K562 (cell line): ENCODE measurements around the gene TTBK2. TPM values are rescaled to one million over a fixed set of nuclear protein-coding genes. Genes with fewer than 3 reads are reported as not detected.

Source experiments
- ATAC-seq: fragments of 200-7000 bp; cut with Tn5 transposase; 3 replicates; pipeline ENCODE4 v1.9.1; 2020; ENCODE audit warnings: moderate library complexity
- BruUV-seq: library from RNA; stranded (reverse); fragments of 400-500 nt; replicated peaks from 2 replicates; lab custom pipeline; 2021; lab: Mats Ljungman, UMichigan
- CTCF ChIA-PET: fragments of 300-600 bp; formaldehyde crosslinking; extraction: SDS; loops from one replicate; lab custom pipeline; 2021; ENCODE audit warnings: low intra/inter-chr PET ratio; lab: Yijun Ruan, JAX
- POLR2A ChIA-PET: fragments of 300-600, 350-650 bp; sonication (Branson Sonifier 250); formaldehyde crosslinking; extraction: SDS; loops from one replicate; lab custom pipeline; 2021; ENCODE audit warnings: antibody characterized with exemption, inconsistent platforms; lab: Yijun Ruan, JAX
- DNase-seq, 4 experiments: peaks; one replicate each; pipeline versions ENCODE4 v3.0.0 to v3.0.0-alpha.2; 2011 to 2018; ENCODE audit warnings: low spot score in 3 of 4, mixed read lengths in 3 of 4; ENCODE audit errors: extremely low read depth in 1 of 4
- FAIRE-seq: peaks from 2 replicates; lab custom pipeline; 2011; peaks lifted over from hg19 to GRCh38; lab: Jason Lieb, UNC
- H2AFZ ChIP-seq: 2 replicates; pipeline ENCODE4 v1.6.0; 2011; ENCODE audit warnings: low read depth, low read length, control low read depth, inconsistent platforms
- H3K27ac ChIP-seq: fragments of 200-600 bp; 3 replicates; pipeline ENCODE4 v1.8.0; 2011; ENCODE audit warnings: low read depth, mild to moderate bottlenecking, control low read depth, inconsistent platforms, low read length, moderate library complexity, mixed read lengths; ENCODE audit errors: extremely low read depth
- H3K27me3 ChIP-seq, 2 experiments: fragments of 300-600 bp in 1 of 2; 2 replicates in 1 of 2; 3 replicates in 1 of 2; pipeline versions ENCODE4 v1.6.0 to v1.8.0; 2011; ENCODE audit warnings: inconsistent platforms in 2 of 2, low read length in 2 of 2, mild to moderate bottlenecking in 1 of 2, mixed read lengths in 1 of 2, moderate library complexity in 1 of 2; ENCODE audit not compliant: control insufficient read depth in 2 of 2, insufficient read depth in 2 of 2
- H3K36me3 ChIP-seq: fragments of 300-600 bp; 3 replicates; pipeline ENCODE4 v1.8.0; 2011; ENCODE audit warnings: mild to moderate bottlenecking, low read length, inconsistent platforms; ENCODE audit not compliant: control insufficient read depth, insufficient read depth
- H3K4me1 ChIP-seq, 2 experiments: fragments of 200-600 bp in 1 of 2; replicated peaks in 1 of 2; 2 replicates in 1 of 2; 3 replicates in 1 of 2; pipeline versions ENCODE4 v1.5.1 to v1.8.0; 2011; ENCODE audit warnings: inconsistent platforms in 2 of 2, low read length in 2 of 2, mild to moderate bottlenecking in 1 of 2, mixed read lengths in 1 of 2, moderate library complexity in 1 of 2; ENCODE audit not compliant: control insufficient read depth in 2 of 2, insufficient read depth in 2 of 2
- H3K4me2 ChIP-seq: 2 replicates; pipeline ENCODE4 v1.6.1; 2011; ENCODE audit warnings: low read length, control low read depth, inconsistent platforms, mixed read lengths; ENCODE audit not compliant: insufficient read depth
- H3K4me3 ChIP-seq: fragments of 200-600 bp; sonication (generic), shearing (Covaris generic); 2 replicates; pipeline ENCODE4 v1.5.1; 2016; ENCODE audit warnings: control low read depth, inconsistent platforms
- H3K79me2 ChIP-seq: fragments of 200-600 bp; 3 replicates; pipeline ENCODE4 v1.8.0; 2011; ENCODE audit warnings: low read length, inconsistent platforms; ENCODE audit not compliant: control insufficient read depth, insufficient read depth
- H3K9ac ChIP-seq, 2 experiments: 2 replicates each; pipeline versions ENCODE4 v1.6.0 to v1.6.1; 2011; ENCODE audit warnings: low read depth in 2 of 2, low read length in 2 of 2, control low read depth in 1 of 2, inconsistent platforms in 1 of 2, mild to moderate bottlenecking in 1 of 2, mixed read lengths in 1 of 2; ENCODE audit not compliant: insufficient read depth in 1 of 2
- H3K9me1 ChIP-seq: one replicate; pipeline ENCODE4 v1.6.0; 2011; ENCODE audit warnings: inconsistent platforms, mild to moderate bottlenecking, low read length, moderate library complexity; ENCODE audit not compliant: control insufficient read depth, insufficient read depth
- H3K9me3 ChIP-seq: replicated peaks from 2 replicates; pipeline ENCODE4 v1.5.1; 2011; ENCODE audit warnings: low read depth, low read length, inconsistent platforms; ENCODE audit not compliant: control insufficient read depth, insufficient read depth
- H4K20me1 ChIP-seq: replicated peaks from 2 replicates; pipeline ENCODE4 v1.6.1; 2011; ENCODE audit warnings: low read length, inconsistent platforms, mixed read lengths; ENCODE audit not compliant: control insufficient read depth, insufficient read depth
- BCOR ChIP-seq: fragments of 450-650 bp; IDR thresholded peaks from 2 replicates; pipeline ENCODE4 v1.6.1; 2016
- C11orf30 ChIP-seq: fragments of 450-650 bp; IDR thresholded peaks from 2 replicates; pipeline ENCODE4 v1.6.1; 2016; ENCODE audit warnings: low read depth, mild to moderate bottlenecking
- MAFF ChIP-seq: IDR thresholded peaks from 2 replicates; pipeline ENCODE4 v1.6.1; 2012; ENCODE audit warnings: low read length, improper control_type of control experiment
- MAFG ChIP-seq: fragments of 450-650 bp; conservative IDR thresholded peaks from 2 replicates; pipeline ENCODE4 v1.6.1; 2016; ENCODE audit warnings: missing genetic modification characterization, missing compliant biosample characterization
- MECOM ChIP-seq: fragments of 250-450 bp; sonication (Bioruptor Pico); IDR thresholded peaks from 2 replicates; pipeline ENCODE4 v1.8.0; 2022; ENCODE audit warnings: inconsistent platforms
- MIER1 ChIP-seq: fragments of 450-650 bp; IDR thresholded peaks from 2 replicates; pipeline ENCODE4 v1.6.1; 2016; ENCODE audit warnings: antibody characterized with exemption, mild to moderate bottlenecking, low read depth
- MTA1 ChIP-seq: fragments of 450-650 bp; IDR thresholded peaks from 2 replicates; pipeline ENCODE4 v1.6.1; 2017; ENCODE audit warnings: borderline replicate concordance
- POLR2AphosphoS2 ChIP-seq: IDR thresholded peaks from 2 replicates; pipeline ENCODE4 v1.6.1; 2012; ENCODE audit warnings: low read length, improper control_type of control experiment
- PURB ChIP-seq: sonication (generic); formaldehyde crosslinking; IDR thresholded peaks from 2 replicates; pipeline ENCODE4 v1.9.0; 2021; ENCODE audit warnings: low read depth, mild to moderate bottlenecking, missing genetic modification reagents
- SAFB2 ChIP-seq: fragments of 200-400 bp; formaldehyde crosslinking; IDR thresholded peaks from 2 replicates; pipeline ENCODE4 v1.6.1; 2018; ENCODE audit warnings: borderline replicate concordance, low read length, low read depth, moderate library complexity; ENCODE audit not compliant: severe bottlenecking
- TAF7 ChIP-seq: fragments of 450-650 bp; IDR thresholded peaks from 2 replicates; pipeline ENCODE4 v1.6.1; 2016; ENCODE audit warnings: missing genetic modification characterization, missing compliant biosample characterization
- ZMIZ1 ChIP-seq, 2 experiments: fragments of 150-350 bp in 1 of 2; IDR thresholded peaks; 2 replicates each; pipeline ENCODE4 v1.6.1; 2012 to 2016; ENCODE audit warnings: low read depth in 2 of 2, low read length in 2 of 2, mild to moderate bottlenecking in 1 of 2, moderate library complexity in 1 of 2
- ZNF146 ChIP-seq: IDR thresholded peaks from one replicate; pipeline ENCODE4 v1.6.1; 2018; ENCODE audit warnings: missing compliant biosample characterization; ENCODE audit not compliant: unreplicated experiment
- ZNF3 ChIP-seq: fragments of 250-450 bp; sonication (Bioruptor Pico); IDR thresholded peaks from 2 replicates; pipeline ENCODE4 v1.5.0; 2021; ENCODE audit warnings: mild to moderate bottlenecking, moderate library complexity
- ZNF316 ChIP-seq: fragments of 450-650 bp; IDR thresholded peaks from 2 replicates; pipeline ENCODE4 v1.6.1; 2016
- ZNF717 ChIP-seq: fragments of 250-450 bp; sonication (Bioruptor Pico); IDR thresholded peaks from 2 replicates; pipeline ENCODE4 v1.5.0; 2021
- in situ Hi-C: fragments of 300-500 bp; cut with MboI; formaldehyde crosslinking; loops from 4 replicates; pipeline ENCODE4 v1.15.0; 2018; ENCODE audit warnings: inconsistent platforms, mixed read lengths
- intact Hi-C: fragments of 100-400 bp; cut with micrococcal nuclease; formaldehyde crosslinking; loops from 2 replicates; pipeline ENCODE4 v1.14.2; 2022
- polyA plus RNA-seq, 8 experiments: library from polyadenylated mRNA; depleted of rRNA in 4 of 8; stranded (reverse) in 5 of 8; unstranded in 3 of 8; fragments of >200 nt; fragmentation: Nextera tagmentation in 2 of 8; fragmentation: Illumina TruSeq in 1 of 8; extraction: Ambion mirVana in 2 of 8; extraction: Trizol in 1 of 8; gene quantifications; 2 replicates each; pipeline versions ENCODE4 v1.2.1 to v1.2.3, GENCODE V29; 2011 to 2014; ENCODE audit warnings: inconsistent platforms in 1 of 8, missing spikeins in 1 of 8
- total RNA-seq, 7 experiments: library from RNA; depleted of rRNA in 6 of 7; stranded (reverse); fragments of >200 nt in 6 of 7; fragmentation: Illumina TruSeq in 2 of 7; extraction: Trizol in 2 of 7; gene quantifications; 2 replicates each; pipeline versions ENCODE4 v1.2.1 to v1.2.3, GENCODE V29; 2011 to 2021; ENCODE audit warnings: low replicate concordance in 1 of 7

TTBK2 gene
- total and polyA plus RNA-seq, 9 of the 15 experiments (the other 6 are each of a cell fraction or from before 2014, with no cell fraction given): 0.89 to 8.0 (median 4.8) TPM

GRCh38 chr15:42937143-42937542 is 16.6 kb upstream of the TTBK2 start:
- CTCF ChIA-PET: no interaction called here
- BruUV-seq: no TSS peak
- H3K79me2 ChIP-seq: no peaks in the 10 kb centered on the region

More at GRCh38 chr15:42937143-42937542, 16.6 kb upstream of the TTBK2 start:
- Histone ChIP-seq H4K20me1 (no peaks in the 10 kb centered on the region), H3K27ac (no peak overlapping the region), H3K27me3 (no peaks in the 10 kb centered on the region), H2AFZ (no peak overlapping the region), H3K9me1 (no peaks in the 10 kb centered on the region), H3K9me3 (no peaks in the 10 kb centered on the region), H3K9ac (no peak overlapping the region), H3K4me2 (no peak overlapping the region), H3K4me1 (no peaks in the 10 kb centered on the region), H3K4me3 (no peak overlapping the region), H3K36me3 (no peaks in the 10 kb centered on the region)
- in situ Hi-C loops (no loop called here), intact Hi-C loops (no loop called here)
- no peak for TF ChIP-seq MIER1
- TF ChIP-seq ZNF146 (CRISPR knock-in tag): peak; percentile 81
- 0 out of 2 replicates have a peak, but pooled peaks have one; percentile 38 for TF ChIP-seq BCOR
- TF ChIP-seq SAFB2: no peak
- TF ChIP-seq MAFF: peak; percentile 14; the same call in 1 of the 2 replicates
- peak; percentile 35; the same call in 1 of the 2 replicates for TF ChIP-seq ZNF316
- no peak for TF ChIP-seq MTA1
- TF ChIP-seq MECOM (CRISPR knock-in tag): no peak
- no peak for TF ChIP-seq POLR2AphosphoS2
- peak; percentile 42 for TF ChIP-seq MAFG (tag)
- TF ChIP-seq C11orf30: 0 out of 2 replicates have a peak, but pooled peaks have one; percentile 23
- TF ChIP-seq TAF7 (tag): no peak
- TF ChIP-seq ZMIZ1 (IDR thresholded peaks at IDR 0.05; ENCODE audit: low read depth in 2 of 2, low read length in 2 of 2): no peak
- no peak for TF ChIP-seq ZNF717 (CRISPR knock-in tag)
- no peak for TF ChIP-seq PURB (CRISPR knock-in tag)
- no peak for TF ChIP-seq ZNF3 (CRISPR knock-in tag)
- FAIRE-seq (no peak), DNase-seq (no peak), ATAC-seq (no peak)
- POLR2A ChIA-PET: interaction anchor here (1.0 kb wide), 1 partner anchor 11 kb away, joined by 4 read pairs; no protein-coding TSS in a partner anchor
